GM12878 (cell line): ENCODE data around the gene GFI1. TPM values are rescaled to one million over a fixed set of nuclear protein-coding genes. Genes with fewer than 3 reads are reported as not detected.

Experiments
- CBX3 ChIP-seq: fragments of 200-600 bp; sonication (generic); IDR thresholded peaks from 2 replicates; pipeline ENCODE4 v1.6.1; 2016; ENCODE audit warnings: low read depth, borderline replicate concordance
- CBX5 ChIP-seq: sonication (generic); IDR thresholded peaks from 2 replicates; pipeline ENCODE4 v1.6.1; 2016; ENCODE audit warnings: low read depth, moderate library complexity, mild to moderate bottlenecking, inconsistent platforms
- CHD2 ChIP-seq: IDR thresholded peaks from 2 replicates; pipeline ENCODE4 v1.6.1; 2011; ENCODE audit warnings: low read depth, low read length, improper control_type of control experiment, borderline replicate concordance
- EP300 ChIP-seq, 2 experiments: fragments of 150-350 bp in 1 of 2; IDR thresholded peaks; 2 replicates each; pipeline ENCODE4 v1.6.1; 2011 to 2012; ENCODE audit warnings: low read depth in 2 of 2, low read length in 2 of 2, borderline replicate concordance in 1 of 2, improper control_type of control experiment in 1 of 2, inconsistent platforms in 1 of 2; ENCODE audit not compliant: control insufficient read depth in 1 of 2
- FOXM1 ChIP-seq: IDR thresholded peaks from 2 replicates; pipeline ENCODE4 v1.6.1; 2012; ENCODE audit warnings: low read depth, mild to moderate bottlenecking, inconsistent platforms, low read length, moderate library complexity
- IKZF2 ChIP-seq, 2 experiments: fragments of 450-650 bp; IDR thresholded peaks; 2 replicates each; pipeline ENCODE4 v1.6.1; 2017; ENCODE audit warnings: mild to moderate bottlenecking in 2 of 2, moderate library complexity in 2 of 2
- IRF4 ChIP-seq: IDR thresholded peaks from 2 replicates; pipeline ENCODE4 v1.6.1; 2011; ENCODE audit warnings: low read depth, low read length
- MYC ChIP-seq: IDR thresholded peaks from 2 replicates; pipeline ENCODE4 v1.6.1; 2011; ENCODE audit warnings: mild to moderate bottlenecking, low read length, moderate library complexity, inconsistent platforms; ENCODE audit not compliant: insufficient read depth, insufficient replicate concordance, insufficient read length, severe bottlenecking
- NR2F1 ChIP-seq: fragments of 450-650 bp; conservative IDR thresholded peaks from 2 replicates; pipeline ENCODE4 v1.6.1; 2017; ENCODE audit warnings: mild to moderate bottlenecking
- RB1 ChIP-seq: fragments of 450-650 bp; formaldehyde crosslinking; IDR thresholded peaks from 2 replicates; pipeline ENCODE4 v1.6.1; 2017; ENCODE audit warnings: mild to moderate bottlenecking, borderline replicate concordance
- RCOR1 ChIP-seq: conservative IDR thresholded peaks from 2 replicates; pipeline ENCODE4 v1.6.1; 2012; ENCODE audit warnings: low read depth, low read length, improper control_type of control experiment
- REST ChIP-seq: IDR thresholded peaks from 2 replicates; pipeline ENCODE4 v1.6.1; 2012; ENCODE audit warnings: mild to moderate bottlenecking, low read depth, low read length
- SREBF1 ChIP-seq: IDR thresholded peaks from 2 replicates; pipeline ENCODE4 v1.6.1; 2012; ENCODE audit warnings: mild to moderate bottlenecking, low read length
- TCF12 ChIP-seq: IDR thresholded peaks from 2 replicates; pipeline ENCODE4 v1.6.1; 2011; ENCODE audit warnings: low read depth, mild to moderate bottlenecking, low read length
- ZNF207 ChIP-seq: fragments of 450-650 bp; IDR thresholded peaks from 2 replicates; pipeline ENCODE4 v1.6.1; 2014; ENCODE audit warnings: antibody characterized with exemption, mild to moderate bottlenecking, borderline replicate concordance
- polyA plus RNA-seq, 11 experiments: library from polyadenylated mRNA; depleted of rRNA in 4 of 11; unstranded in 6 of 11; stranded (reverse) in 5 of 11; fragments of >200 nt; fragmentation: Nextera tagmentation in 4 of 11; fragmentation: Illumina TruSeq in 1 of 11; extraction: Ambion mirVana in 4 of 11; extraction: Trizol in 1 of 11; gene quantifications; 1 replicate in 1 of 11; 2 replicates in 10 of 11; pipeline versions ENCODE4 v1.2.1 to v1.2.3, GENCODE V29; 2011 to 2016; ENCODE audit warnings: inconsistent platforms in 2 of 11, missing spikeins in 2 of 11, low read depth in 1 of 11
- total RNA-seq, 4 experiments: library from RNA; depleted of rRNA in 3 of 4; stranded (reverse); fragments of >200 nt in 3 of 4; fragmentation: Illumina TruSeq in 1 of 4; extraction: Trizol in 1 of 4; gene quantifications; 2 replicates each; pipeline versions ENCODE4 v1.2.1 to v1.2.3, GENCODE V29; 2013 to 2021
- TF ChIP-seq, protein P1 (sequence below): fragments of 450-650 bp; IDR thresholded peaks from 2 replicates; pipeline ENCODE4 v1.6.1; 2017; ENCODE audit warnings: mild to moderate bottlenecking, moderate library complexity
- TF ChIP-seq, protein P2 (sequence below): IDR thresholded peaks from 2 replicates; pipeline ENCODE4 v1.6.1; 2011; ENCODE audit warnings: borderline replicate concordance, low read depth, mild to moderate bottlenecking, moderate library complexity, low read length; ENCODE audit not compliant: insufficient read depth, poor library complexity, severe bottlenecking
- TF ChIP-seq, protein P3 (sequence below): IDR thresholded peaks from 2 replicates; pipeline ENCODE4 v1.6.1; 2011; ENCODE audit warnings: low read depth, low read length, improper control_type of control experiment, borderline replicate concordance

The GFI1 gene
- total and polyA plus RNA-seq, 10 of the 15 experiments (the other 5 are each of a cell fraction or from before 2014, with no cell fraction given): 1.8 to 18.3 (median 7.4) TPM

DNA sequence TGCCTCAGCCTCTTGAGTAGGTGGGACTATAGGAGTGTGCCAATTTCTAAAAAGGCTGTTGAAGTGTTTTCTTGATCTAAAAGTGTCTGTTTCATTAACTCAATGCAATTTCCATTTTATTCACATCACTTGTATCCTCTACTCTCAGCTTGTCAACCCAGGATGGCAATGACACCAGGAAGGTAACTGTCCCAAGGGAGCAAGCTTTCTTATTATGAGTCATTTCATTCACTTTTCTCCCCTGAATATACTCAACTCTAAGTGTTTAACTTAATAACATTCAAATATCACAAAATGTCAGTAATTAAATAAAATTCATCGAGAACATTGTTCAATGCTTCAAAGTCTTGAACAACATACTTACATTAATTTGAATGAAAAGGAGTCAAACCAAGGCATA, 22.9 kb upstream of the GFI1 start (continued):
- TF ChIP-seq, protein P1, sequence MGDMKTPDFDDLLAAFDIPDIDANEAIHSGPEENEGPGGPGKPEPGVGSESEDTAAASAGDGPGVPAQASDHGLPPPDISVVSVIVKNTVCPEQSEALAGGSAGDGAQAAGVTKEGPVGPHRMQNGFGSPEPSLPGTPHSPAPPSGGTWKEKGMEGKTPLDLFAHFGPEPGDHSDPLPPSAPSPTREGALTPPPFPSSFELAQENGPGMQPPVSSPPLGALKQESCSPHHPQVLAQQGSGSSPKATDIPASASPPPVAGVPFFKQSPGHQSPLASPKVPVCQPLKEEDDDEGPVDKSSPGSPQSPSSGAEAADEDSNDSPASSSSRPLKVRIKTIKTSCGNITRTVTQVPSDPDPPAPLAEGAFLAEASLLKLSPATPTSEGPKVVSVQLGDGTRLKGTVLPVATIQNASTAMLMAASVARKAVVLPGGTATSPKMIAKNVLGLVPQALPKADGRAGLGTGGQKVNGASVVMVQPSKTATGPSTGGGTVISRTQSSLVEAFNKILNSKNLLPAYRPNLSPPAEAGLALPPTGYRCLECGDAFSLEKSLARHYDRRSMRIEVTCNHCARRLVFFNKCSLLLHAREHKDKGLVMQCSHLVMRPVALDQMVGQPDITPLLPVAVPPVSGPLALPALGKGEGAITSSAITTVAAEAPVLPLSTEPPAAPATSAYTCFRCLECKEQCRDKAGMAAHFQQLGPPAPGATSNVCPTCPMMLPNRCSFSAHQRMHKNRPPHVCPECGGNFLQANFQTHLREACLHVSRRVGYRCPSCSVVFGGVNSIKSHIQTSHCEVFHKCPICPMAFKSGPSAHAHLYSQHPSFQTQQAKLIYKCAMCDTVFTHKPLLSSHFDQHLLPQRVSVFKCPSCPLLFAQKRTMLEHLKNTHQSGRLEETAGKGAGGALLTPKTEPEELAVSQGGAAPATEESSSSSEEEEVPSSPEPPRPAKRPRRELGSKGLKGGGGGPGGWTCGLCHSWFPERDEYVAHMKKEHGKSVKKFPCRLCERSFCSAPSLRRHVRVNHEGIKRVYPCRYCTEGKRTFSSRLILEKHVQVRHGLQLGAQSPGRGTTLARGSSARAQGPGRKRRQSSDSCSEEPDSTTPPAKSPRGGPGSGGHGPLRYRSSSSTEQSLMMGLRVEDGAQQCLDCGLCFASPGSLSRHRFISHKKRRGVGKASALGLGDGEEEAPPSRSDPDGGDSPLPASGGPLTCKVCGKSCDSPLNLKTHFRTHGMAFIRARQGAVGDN: no peak
- TF ChIP-seq FOXM1: no peak
- TF ChIP-seq RB1: no peak
- no peak for TF ChIP-seq CBX5
- TF ChIP-seq REST: no peak
- no peak for TF ChIP-seq EP300 (IDR thresholded peaks at IDR 0.05; ENCODE audit: borderline replicate concordance in 1 of 2, control insufficient read depth in 1 of 2, low read depth in 2 of 2, low read length in 2 of 2)
- TF ChIP-seq, protein P2, sequence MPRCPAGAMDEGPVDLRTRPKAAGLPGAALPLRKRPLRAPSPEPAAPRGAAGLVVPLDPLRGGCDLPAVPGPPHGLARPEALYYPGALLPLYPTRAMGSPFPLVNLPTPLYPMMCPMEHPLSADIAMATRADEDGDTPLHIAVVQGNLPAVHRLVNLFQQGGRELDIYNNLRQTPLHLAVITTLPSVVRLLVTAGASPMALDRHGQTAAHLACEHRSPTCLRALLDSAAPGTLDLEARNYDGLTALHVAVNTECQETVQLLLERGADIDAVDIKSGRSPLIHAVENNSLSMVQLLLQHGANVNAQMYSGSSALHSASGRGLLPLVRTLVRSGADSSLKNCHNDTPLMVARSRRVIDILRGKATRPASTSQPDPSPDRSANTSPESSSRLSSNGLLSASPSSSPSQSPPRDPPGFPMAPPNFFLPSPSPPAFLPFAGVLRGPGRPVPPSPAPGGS: no peak
- no peak for TF ChIP-seq MYC
- TF ChIP-seq, protein P3, sequence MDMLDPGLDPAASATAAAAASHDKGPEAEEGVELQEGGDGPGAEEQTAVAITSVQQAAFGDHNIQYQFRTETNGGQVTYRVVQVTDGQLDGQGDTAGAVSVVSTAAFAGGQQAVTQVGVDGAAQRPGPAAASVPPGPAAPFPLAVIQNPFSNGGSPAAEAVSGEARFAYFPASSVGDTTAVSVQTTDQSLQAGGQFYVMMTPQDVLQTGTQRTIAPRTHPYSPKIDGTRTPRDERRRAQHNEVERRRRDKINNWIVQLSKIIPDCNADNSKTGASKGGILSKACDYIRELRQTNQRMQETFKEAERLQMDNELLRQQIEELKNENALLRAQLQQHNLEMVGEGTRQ: no peak
- no peak for TF ChIP-seq CHD2
- TF ChIP-seq CBX3: no peak
- TF ChIP-seq IKZF2 (IDR thresholded peaks at IDR 0.05): peak in 1 of 2 experiments; percentile 19; a peak in 1 of 4 replicates
- no peak for TF ChIP-seq SREBF1
- no peak for TF ChIP-seq RCOR1
- TF ChIP-seq TCF12: no peak
- TF ChIP-seq ZNF207: no peak
- TF ChIP-seq IRF4: peak; percentile 62; the same call in 1 of the 2 replicates
- TF ChIP-seq NR2F1: no peak
